Measurements from ENCODE around the gene ACTR1B.
"Not testable (repeated sequence)": the region's sequence is repeated elsewhere in the genome, so short reads cannot be mapped to it uniquely, and the experiment has no call there.

ACTR1B gene

GRCh38 chr2:97663962-97664635, at the start of gene ACTR1B:
Gene ACTR1B, minus strand, starts transcription at chr2:97664044. Its CDS starts 154 bp downstream, at chr2:97663890.
- peak within 1 kb of the TSS; percentile 83 for H3K4me3 ChIP-seq (ENCODE audit: low read length)
- no peak for TF ChIP-seq ZNF274 (IDR thresholded peaks at IDR 0.05; ENCODE audit: low read depth, low read length)

DNA sequence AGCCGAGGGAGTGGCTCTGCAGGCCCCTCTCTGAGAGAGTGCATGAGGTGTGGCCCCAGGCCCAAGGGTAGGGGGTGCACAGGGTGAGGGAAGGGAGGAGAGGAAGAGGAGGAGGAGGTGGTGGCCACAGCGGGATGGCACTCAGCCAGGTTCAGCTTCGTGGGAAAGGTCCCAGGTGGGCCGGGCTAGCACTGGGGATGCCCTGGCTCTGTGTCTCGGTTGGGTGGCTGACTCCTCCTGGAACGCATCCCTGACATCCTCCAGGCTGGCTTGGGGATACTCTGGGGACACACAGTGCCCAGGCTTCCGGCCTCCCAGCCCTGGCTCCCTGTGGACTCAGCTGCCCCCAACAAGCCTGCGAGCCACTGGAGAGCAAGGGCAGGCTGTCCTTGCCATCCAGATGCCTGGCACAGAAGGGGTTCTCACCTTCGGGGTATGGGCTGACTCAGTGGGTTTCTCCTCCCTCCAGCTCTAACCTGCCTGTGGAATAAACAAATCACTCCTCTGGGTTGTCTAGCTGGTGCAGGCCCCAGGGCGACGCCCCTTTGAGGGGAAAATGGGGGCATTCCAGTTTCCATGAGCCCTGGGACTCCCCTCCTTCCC, 49.0 kb upstream of the ACTR1B start:
- no peak for TF ChIP-seq ZNF274 (IDR thresholded peaks at IDR 0.05; ENCODE audit: low read depth, low read length)
- no peak overlapping the region; the same call in 1 of the 2 replicates for H3K4me3 ChIP-seq (ENCODE audit: low read length)

- H3K4me3 ChIP-seq (ENCODE audit: low read length), result not testable (repeated sequence)
Observed at GRCh38 chr2:97712175-97712574, 48.3 kb upstream of the ACTR1B start.

- no peak for TF ChIP-seq ZNF274 (IDR thresholded peaks at IDR 0.05; ENCODE audit: low read depth, low read length)
- H3K4me3 ChIP-seq (ENCODE audit: low read length), result no peak overlapping the region
Observed at GRCh38 chr2:97711394-97711711, 47.5 kb upstream of the ACTR1B start.

DNA sequence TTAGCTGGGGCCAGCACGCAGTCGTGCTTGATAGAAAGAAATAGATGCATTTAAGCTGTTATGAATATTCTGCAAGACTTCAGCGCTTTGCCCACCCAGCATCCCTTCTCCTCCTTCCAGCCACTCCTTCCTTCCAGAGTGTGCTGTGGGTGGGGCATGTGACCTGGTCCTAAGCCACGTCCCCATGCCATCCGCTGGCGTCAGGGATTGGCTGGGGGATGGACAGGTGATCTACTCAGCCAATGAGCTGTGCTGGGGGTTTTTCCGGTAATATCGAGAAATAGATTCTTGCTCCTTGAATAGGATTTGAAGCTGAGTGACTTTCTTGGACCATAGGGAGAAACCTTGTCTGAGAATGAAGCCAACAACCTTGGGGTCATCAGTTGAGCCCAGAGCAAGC, 44.8 kb upstream of the ACTR1B start:
- no peak for TF ChIP-seq ZNF274 (IDR thresholded peaks at IDR 0.05; ENCODE audit: low read depth, low read length)
- no peak overlapping the region for H3K4me3 ChIP-seq (ENCODE audit: low read length)

DNA sequence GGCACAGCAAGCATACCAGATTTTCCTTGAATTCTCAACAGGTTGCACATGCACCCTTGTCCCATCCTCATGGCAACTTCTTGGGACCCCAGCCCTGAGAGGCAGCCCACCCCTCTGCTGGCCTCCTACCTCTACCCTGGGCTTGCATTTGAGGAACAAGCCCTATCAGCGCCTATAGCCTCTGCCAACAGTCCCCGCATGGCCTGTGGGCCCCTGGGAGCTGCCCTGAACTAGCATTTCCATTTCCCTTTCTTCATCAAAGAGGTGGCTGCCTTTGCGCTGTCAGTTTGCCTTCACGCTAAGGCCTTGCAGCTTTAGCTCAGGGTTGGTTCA, 44.2 kb upstream of the ACTR1B start:
- TF ChIP-seq ZNF274 (IDR thresholded peaks at IDR 0.05; ENCODE audit: low read depth, low read length), result no peak
- no peak overlapping the region for H3K4me3 ChIP-seq (ENCODE audit: low read length)

- TF ChIP-seq ZNF274 (IDR thresholded peaks at IDR 0.05; ENCODE audit: low read depth, low read length), result no peak
- H3K4me3 ChIP-seq (ENCODE audit: low read length), result no peak overlapping the region
Observed at GRCh38 chr2:97707362-97708047, 43.7 kb upstream of the ACTR1B start.

DNA sequence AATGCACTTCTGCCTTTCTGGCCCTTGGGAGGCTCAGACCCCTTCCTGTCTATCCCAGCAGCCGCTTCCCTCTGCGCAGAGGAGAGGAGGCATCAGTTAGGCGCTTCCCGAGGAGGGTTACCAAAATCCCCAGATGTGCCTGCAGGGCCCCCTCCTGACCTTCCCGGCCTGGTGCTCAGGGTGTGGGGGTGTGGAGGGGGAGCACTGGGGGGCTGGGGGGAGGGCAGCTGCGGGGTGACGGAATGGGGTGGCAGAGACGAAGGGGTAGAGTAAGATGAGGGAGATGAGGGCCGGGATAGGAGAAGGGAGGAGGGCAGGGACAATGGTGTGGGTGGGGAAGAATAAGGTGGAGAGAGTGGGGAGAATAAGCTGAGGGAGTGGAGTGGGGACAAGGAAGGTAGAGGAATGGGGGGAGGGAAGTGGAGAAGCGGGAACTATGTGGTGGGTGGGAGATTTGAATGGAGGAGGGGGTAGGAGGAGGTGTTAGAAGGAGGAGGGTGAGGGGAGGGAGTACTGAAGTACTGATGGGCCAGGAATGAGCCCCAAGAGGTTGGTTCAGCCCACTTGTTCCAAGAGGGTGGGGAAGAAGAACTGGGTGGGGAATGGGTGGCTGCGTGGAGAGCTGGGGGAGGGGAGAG, 43.0 kb upstream of the ACTR1B start:
- TF ChIP-seq ZNF274 (IDR thresholded peaks at IDR 0.05; ENCODE audit: low read depth, low read length), result no peak

DNA sequence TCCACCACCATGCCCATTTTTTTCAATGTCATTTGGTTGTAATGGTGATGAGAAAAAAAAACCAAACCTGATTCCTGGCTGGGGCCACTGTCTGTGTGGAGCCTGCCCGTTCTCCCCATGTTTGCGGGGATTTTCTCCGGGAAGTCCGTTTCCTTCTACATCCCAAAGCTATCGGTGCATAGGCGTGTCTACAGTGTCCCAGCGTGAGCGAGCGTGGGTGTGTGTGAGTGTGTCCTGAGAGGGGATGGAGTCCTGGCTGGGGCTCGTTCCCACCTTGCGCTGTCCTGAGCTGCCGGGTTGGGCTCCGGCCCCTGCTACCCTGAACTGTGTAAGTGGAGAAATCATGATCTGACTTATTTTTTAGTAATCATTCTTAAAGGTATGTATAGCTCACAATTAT, 42.3 kb upstream of the ACTR1B start:
- TF ChIP-seq ZNF274 (IDR thresholded peaks at IDR 0.05; ENCODE audit: low read depth, low read length), result no peak
- no peak overlapping the region for H3K4me3 ChIP-seq (ENCODE audit: low read length)

More for the DNA sequence above, 43.0 kb upstream of the ACTR1B start:
- no peak overlapping the region for H3K4me3 ChIP-seq (ENCODE audit: low read length)

- H3K4me3 ChIP-seq (ENCODE audit: low read length), result no peak overlapping the region
- no peak for TF ChIP-seq ZNF274 (IDR thresholded peaks at IDR 0.05; ENCODE audit: low read depth, low read length)
Observed at GRCh38 chr2:97704989-97705388, 41.1 kb upstream of the ACTR1B start.

GRCh38 chr2:97703741-97704140, 39.9 kb upstream of the ACTR1B start:
- no peak for TF ChIP-seq ZNF274 (IDR thresholded peaks at IDR 0.05; ENCODE audit: low read depth, low read length)
- no peak overlapping the region for H3K4me3 ChIP-seq (ENCODE audit: low read length)

DNA sequence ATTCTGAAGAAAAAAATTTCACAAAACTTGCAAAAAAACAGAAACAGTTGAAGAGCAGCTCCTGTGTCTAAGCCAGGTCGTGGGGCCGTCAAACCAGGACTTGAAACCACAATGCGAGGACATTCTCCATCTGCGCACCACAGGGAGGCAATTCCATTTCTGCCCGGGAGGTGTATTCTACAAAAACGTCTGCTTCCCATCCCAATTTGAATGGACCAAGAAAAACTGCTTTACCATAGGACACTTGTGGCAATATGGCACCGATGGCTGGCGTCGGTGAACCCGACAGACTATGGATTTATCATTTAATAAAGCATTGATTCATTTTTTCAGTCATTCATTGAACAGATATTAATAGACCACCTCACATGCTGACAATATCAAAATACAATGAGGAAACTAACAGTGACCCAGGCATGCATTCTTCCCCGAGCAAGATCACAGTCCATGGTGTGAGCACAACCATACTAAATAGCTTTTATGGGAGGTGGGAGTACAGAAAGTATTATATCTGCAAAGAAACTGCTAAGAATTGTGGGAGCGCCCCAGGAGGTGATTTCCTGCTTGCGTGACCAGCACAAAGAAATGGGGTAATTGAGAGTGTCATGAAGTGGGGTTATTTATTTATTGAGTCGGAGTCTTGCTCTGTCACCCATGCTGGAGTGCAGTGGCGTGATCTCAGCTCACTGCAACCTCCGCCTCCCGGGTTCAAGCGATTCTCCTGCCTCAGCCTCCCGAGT, 39.1 kb upstream of the ACTR1B start:
- H3K4me3 ChIP-seq (ENCODE audit: low read length), result no peak overlapping the region
- TF ChIP-seq ZNF274 (IDR thresholded peaks at IDR 0.05; ENCODE audit: low read depth, low read length), result no peak

DNA sequence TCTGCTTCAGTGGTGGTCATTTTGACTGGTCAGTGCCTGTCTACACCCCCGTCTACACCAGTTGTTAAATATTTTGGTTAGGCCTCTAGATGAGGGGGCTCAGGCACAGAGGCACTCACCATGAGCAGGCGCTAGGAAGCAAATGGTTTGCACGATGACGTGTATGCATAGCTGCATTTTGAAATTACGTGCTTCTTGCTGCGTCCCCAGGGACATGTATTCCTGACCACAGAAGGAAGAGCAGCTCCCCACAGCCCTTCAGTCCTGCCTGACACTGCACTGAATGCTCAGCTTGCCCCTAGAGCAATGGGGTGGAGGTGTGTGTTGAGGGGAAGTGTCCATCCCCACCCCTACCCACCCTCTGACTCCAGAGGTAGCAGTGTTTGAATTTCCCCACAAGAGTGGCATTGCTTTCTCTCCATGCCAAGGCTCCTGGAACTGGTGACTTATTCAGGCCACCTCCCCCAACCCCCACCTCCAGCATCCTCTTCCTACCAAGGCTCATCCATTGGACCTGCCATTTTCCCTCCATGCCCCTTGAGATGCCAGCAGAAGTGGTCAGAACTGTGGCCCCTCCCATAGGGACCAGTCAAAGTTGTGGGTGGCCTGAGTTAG, 38.1 kb upstream of the ACTR1B start:
- H3K4me3 ChIP-seq (ENCODE audit: low read length), result no peak overlapping the region
- TF ChIP-seq ZNF274 (IDR thresholded peaks at IDR 0.05; ENCODE audit: low read depth, low read length), result no peak

GRCh38 chr2:97701186-97701585, 37.3 kb upstream of the ACTR1B start:
- no peak overlapping the region for H3K4me3 ChIP-seq (ENCODE audit: low read length)
- no peak for TF ChIP-seq ZNF274 (IDR thresholded peaks at IDR 0.05; ENCODE audit: low read depth, low read length)

Data from GM08714 (cell line).